WTC11 (cell line): Measurements from ENCODE around the gene RPUSD3. TPM values are rescaled to one million over a fixed set of nuclear protein-coding genes. Genes with fewer than 3 reads are reported as not detected.
"Not testable (repeated sequence)": the region's sequence is repeated elsewhere in the genome, so short reads cannot be mapped to it uniquely, and the experiment has no call there.

Source experiments
- ATAC-seq: fragments of 200-7000 bp; cut with Tn5 transposase; 2 replicates; pipeline ENCODE4 v1.10.0; 2021; ENCODE audit warnings: mild to moderate bottlenecking, moderate library complexity
- CTCF ChIA-PET: fragments of 300-600 bp; sonication (Branson Sonifier 250); formaldehyde crosslinking; loops from one replicate; lab custom pipeline; 2021; ENCODE audit warnings: antibody characterized with exemption; lab: Charles Lee
- POLR2A ChIA-PET: fragments of 350-600 bp; sonication (Branson Sonifier 250); formaldehyde crosslinking; loops from one replicate; lab custom pipeline; 2021; ENCODE audit warnings: antibody characterized with exemption; lab: Charles Lee
- DNase-seq: peaks from one replicate; pipeline ENCODE4 v3.0.0; 2021; ENCODE audit warnings: low spot score
- H3K27ac Mint-ChIP-seq: 2 replicates; pipeline ENCODE4 v1.8.0; 2021; ENCODE audit warnings: mixed read lengths
- H3K27me3 Mint-ChIP-seq: 2 replicates; pipeline ENCODE4 v1.8.0; 2021; ENCODE audit warnings: low read depth, mild to moderate bottlenecking, moderate library complexity, mixed read lengths
- H3K36me3 Mint-ChIP-seq: 2 replicates; pipeline ENCODE4 v1.8.0; 2021; ENCODE audit warnings: mixed read lengths
- H3K4me1 Mint-ChIP-seq: 2 replicates; pipeline ENCODE4 v1.8.0; 2022; ENCODE audit warnings: mixed read lengths
- H3K4me3 Mint-ChIP-seq: 2 replicates; pipeline ENCODE4 v1.8.0; 2021; ENCODE audit warnings: mild to moderate bottlenecking, moderate library complexity, mixed read lengths
- H3K9me3 Mint-ChIP-seq: 2 replicates; pipeline ENCODE4 v1.8.0; 2021; ENCODE audit warnings: mixed read lengths
- CREB1 ChIP-seq: sonication (generic); formaldehyde crosslinking; IDR thresholded peaks from 2 replicates; pipeline ENCODE4 v1.8.0; 2023; ENCODE audit warnings: mild to moderate bottlenecking, missing genetic modification reagents
- FOXP1 ChIP-seq: sonication (generic); formaldehyde crosslinking; IDR thresholded peaks from 2 replicates; pipeline ENCODE4 v1.8.0; 2022; ENCODE audit warnings: missing genetic modification reagents, mild to moderate bottlenecking, moderate library complexity, borderline replicate concordance
- HMGA2 ChIP-seq: fragments of 250-450 bp; sonication (Bioruptor Pico); IDR thresholded peaks from 2 replicates; pipeline ENCODE4 v1.4.0; 2021; ENCODE audit warnings: mild to moderate bottlenecking, moderate library complexity
- JAZF1 ChIP-seq: fragments of 250-450 bp; sonication (Bioruptor Pico); IDR thresholded peaks from 2 replicates; pipeline ENCODE4 v1.9.0; 2021; ENCODE audit warnings: moderate library complexity, mild to moderate bottlenecking, inconsistent platforms
- KAT7 ChIP-seq: sonication (generic); formaldehyde crosslinking; IDR thresholded peaks from 2 replicates; pipeline ENCODE4 v1.8.1; 2023; ENCODE audit warnings: missing genetic modification reagents, mild to moderate bottlenecking, borderline replicate concordance
- MXD4 ChIP-seq: fragments of 250-450 bp; sonication (Bioruptor Pico); IDR thresholded peaks from 2 replicates; pipeline ENCODE4 v1.8.0; 2021; ENCODE audit warnings: mild to moderate bottlenecking, moderate library complexity, borderline replicate concordance
- NFATC4 ChIP-seq: fragments of 250-450 bp; sonication (Bioruptor Pico); IDR thresholded peaks from 2 replicates; pipeline ENCODE4 v1.9.0; 2021; ENCODE audit warnings: mild to moderate bottlenecking
- NR1H2 ChIP-seq: sonication (generic); formaldehyde crosslinking; IDR thresholded peaks from 2 replicates; pipeline ENCODE4 v1.9.0; 2021; ENCODE audit warnings: mild to moderate bottlenecking, moderate library complexity, missing genetic modification reagents
- TP53 ChIP-seq: sonication (generic); formaldehyde crosslinking; IDR thresholded peaks from 2 replicates; pipeline ENCODE4 v1.8.1; 2023; ENCODE audit warnings: mild to moderate bottlenecking, missing genetic modification reagents
- ZBTB21 ChIP-seq: sonication (generic); formaldehyde crosslinking; IDR thresholded peaks from 2 replicates; pipeline ENCODE4 v1.8.1; 2023; ENCODE audit warnings: mild to moderate bottlenecking, missing genetic modification reagents, borderline replicate concordance
- ZNF671 ChIP-seq: fragments of 250-450 bp; sonication (Bioruptor Pico); IDR thresholded peaks from 2 replicates; pipeline ENCODE4 v1.8.0; 2021; ENCODE audit warnings: mild to moderate bottlenecking
- total RNA-seq: library from RNA; stranded (reverse); gene quantifications from 3 replicates; pipeline ENCODE4 v1.2.3, GENCODE V29; 2021
- TF ChIP-seq, protein P1 (sequence below): fragments of 250-450 bp; sonication (Bioruptor Pico); IDR thresholded peaks from 2 replicates; pipeline ENCODE4 v1.9.0; 2021; ENCODE audit warnings: mild to moderate bottlenecking
- TF ChIP-seq, protein P2 (sequence below): sonication (generic); formaldehyde crosslinking; IDR thresholded peaks from 2 replicates; pipeline ENCODE4 v1.8.1; 2023; ENCODE audit warnings: mild to moderate bottlenecking, missing genetic modification reagents
- TF ChIP-seq, protein P3 (sequence below): sonication (generic); formaldehyde crosslinking; IDR thresholded peaks from 2 replicates; pipeline ENCODE4 v1.8.0; 2022; ENCODE audit warnings: mild to moderate bottlenecking, missing genetic modification reagents
- TF ChIP-seq, protein P4 (sequence below): sonication (generic); formaldehyde crosslinking; IDR thresholded peaks from 2 replicates; pipeline ENCODE4 v1.8.1; 2023; ENCODE audit warnings: mild to moderate bottlenecking, missing genetic modification reagents, moderate library complexity
- TF ChIP-seq, protein P5 (sequence below): sonication (generic); formaldehyde crosslinking; IDR thresholded peaks from 2 replicates; pipeline ENCODE4 v1.8.0; 2023; ENCODE audit warnings: missing genetic modification reagents
- TF ChIP-seq, protein P6 (sequence below): sonication (generic); formaldehyde crosslinking; IDR thresholded peaks from 2 replicates; pipeline ENCODE4 v1.8.1; 2022; ENCODE audit warnings: low read depth, mild to moderate bottlenecking, moderate library complexity, missing genetic modification reagents, borderline replicate concordance
- TF ChIP-seq, protein P7 (sequence below): sonication (generic); formaldehyde crosslinking; IDR thresholded peaks from 2 replicates; pipeline ENCODE4 v1.8.1; 2023; ENCODE audit warnings: mild to moderate bottlenecking, moderate library complexity, missing genetic modification reagents
- TF ChIP-seq, protein P8 (sequence below): sonication (generic); formaldehyde crosslinking; IDR thresholded peaks from 2 replicates; pipeline ENCODE4 v1.8.1; 2023; ENCODE audit warnings: mild to moderate bottlenecking, missing genetic modification reagents

Gene RPUSD3
- total RNA-seq, 1 experiment from 2014 or later, result 95.5 TPM

DNA sequence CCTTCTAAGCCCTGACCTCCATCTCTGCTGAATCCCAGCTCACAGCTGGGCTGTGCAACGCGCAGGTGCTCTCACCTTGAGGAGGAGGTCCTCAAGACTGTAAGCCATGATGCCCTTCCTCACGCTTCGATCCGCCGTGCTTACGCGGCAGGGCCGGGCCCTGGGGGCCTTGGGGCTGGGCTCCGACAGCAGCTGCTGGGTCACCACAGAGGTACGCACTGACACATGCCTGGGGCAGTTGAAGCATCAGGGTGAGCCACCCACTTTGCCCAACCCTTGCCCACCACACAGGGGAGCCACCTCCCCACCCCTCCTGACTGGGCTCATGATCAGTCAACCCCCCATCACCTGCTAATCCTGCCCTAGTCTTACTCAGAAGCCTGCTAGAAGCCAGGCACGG lies 33.2 kb upstream of the RPUSD3 start (continued):
- TF ChIP-seq, protein P1, sequence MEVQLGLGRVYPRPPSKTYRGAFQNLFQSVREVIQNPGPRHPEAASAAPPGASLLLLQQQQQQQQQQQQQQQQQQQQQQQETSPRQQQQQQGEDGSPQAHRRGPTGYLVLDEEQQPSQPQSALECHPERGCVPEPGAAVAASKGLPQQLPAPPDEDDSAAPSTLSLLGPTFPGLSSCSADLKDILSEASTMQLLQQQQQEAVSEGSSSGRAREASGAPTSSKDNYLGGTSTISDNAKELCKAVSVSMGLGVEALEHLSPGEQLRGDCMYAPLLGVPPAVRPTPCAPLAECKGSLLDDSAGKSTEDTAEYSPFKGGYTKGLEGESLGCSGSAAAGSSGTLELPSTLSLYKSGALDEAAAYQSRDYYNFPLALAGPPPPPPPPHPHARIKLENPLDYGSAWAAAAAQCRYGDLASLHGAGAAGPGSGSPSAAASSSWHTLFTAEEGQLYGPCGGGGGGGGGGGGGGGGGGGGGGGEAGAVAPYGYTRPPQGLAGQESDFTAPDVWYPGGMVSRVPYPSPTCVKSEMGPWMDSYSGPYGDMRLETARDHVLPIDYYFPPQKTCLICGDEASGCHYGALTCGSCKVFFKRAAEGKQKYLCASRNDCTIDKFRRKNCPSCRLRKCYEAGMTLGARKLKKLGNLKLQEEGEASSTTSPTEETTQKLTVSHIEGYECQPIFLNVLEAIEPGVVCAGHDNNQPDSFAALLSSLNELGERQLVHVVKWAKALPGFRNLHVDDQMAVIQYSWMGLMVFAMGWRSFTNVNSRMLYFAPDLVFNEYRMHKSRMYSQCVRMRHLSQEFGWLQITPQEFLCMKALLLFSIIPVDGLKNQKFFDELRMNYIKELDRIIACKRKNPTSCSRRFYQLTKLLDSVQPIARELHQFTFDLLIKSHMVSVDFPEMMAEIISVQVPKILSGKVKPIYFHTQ (CRISPR knock-in tag), result no peak
- TF ChIP-seq, protein P2, sequence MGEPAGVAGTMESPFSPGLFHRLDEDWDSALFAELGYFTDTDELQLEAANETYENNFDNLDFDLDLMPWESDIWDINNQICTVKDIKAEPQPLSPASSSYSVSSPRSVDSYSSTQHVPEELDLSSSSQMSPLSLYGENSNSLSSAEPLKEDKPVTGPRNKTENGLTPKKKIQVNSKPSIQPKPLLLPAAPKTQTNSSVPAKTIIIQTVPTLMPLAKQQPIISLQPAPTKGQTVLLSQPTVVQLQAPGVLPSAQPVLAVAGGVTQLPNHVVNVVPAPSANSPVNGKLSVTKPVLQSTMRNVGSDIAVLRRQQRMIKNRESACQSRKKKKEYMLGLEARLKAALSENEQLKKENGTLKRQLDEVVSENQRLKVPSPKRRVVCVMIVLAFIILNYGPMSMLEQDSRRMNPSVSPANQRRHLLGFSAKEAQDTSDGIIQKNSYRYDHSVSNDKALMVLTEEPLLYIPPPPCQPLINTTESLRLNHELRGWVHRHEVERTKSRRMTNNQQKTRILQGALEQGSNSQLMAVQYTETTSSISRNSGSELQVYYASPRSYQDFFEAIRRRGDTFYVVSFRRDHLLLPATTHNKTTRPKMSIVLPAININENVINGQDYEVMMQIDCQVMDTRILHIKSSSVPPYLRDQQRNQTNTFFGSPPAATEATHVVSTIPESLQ (CRISPR knock-in tag), result no peak

DNA sequence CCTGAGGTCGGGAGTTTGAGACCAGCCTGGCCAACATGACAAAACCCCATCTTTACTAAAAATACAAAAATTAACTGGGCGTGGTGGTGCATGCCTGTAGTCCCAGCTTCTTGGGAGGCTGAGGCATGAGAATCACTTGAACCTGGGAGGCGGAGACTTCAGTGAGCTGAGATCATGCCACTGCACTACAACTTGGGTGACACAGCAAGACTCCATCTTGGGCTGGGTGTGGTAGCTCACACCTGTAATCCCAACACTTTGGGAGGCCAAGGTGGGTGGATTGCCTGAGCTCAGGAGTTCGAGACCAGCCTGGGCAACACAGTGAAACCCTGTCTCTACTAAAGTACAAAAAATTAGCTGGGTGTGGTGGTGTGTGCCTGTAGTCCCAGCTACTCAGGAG lies 32.4 kb upstream of the RPUSD3 start:
- H3K4me3 Mint-ChIP-seq, ATAC-seq, H3K9me3 Mint-ChIP-seq, H3K27ac Mint-ChIP-seq, H3K4me1 Mint-ChIP-seq, DNase-seq, H3K36me3 Mint-ChIP-seq, H3K27me3 Mint-ChIP-seq: not testable (repeated sequence)
- ChIA-PET POLR2A (interaction anchor here (0.6 kb wide), 1 partner anchor 104 kb away, joined by 6 read pairs; no protein-coding TSS in a partner anchor), CTCF (interaction anchor here (1.6 kb wide), 2 partner anchors 49 to 57 kb away, joined by 3 to 5 read pairs; no protein-coding TSS in a partner anchor)

DNA sequence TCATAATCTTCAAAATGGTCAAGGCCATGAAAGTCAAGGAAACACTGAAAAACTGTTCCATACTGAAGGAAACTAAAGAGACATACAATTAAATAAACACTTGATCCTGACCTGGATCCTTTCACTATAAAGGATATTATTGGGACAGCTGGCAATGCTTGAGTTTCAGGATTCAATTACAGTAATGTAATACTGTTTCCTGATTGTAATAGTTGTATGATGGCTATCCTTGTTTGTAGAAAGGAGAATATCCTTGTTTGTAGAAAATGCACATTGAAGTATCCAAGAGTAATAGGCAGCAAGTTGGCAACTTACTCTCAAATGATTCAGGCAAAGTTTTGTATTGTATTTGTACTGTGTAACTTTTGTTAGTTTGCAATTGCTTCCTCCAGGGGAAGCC lies 31.6 kb upstream of the RPUSD3 start:
- Mint-ChIP-seq H3K27me3 (peaks cover 5% of the 10 kb centered on the region; the same call in 1 of the 2 replicates), H3K27ac (no peak overlapping the region), H3K36me3 (no peaks in the 10 kb centered on the region), H3K4me1 (no peaks in the 10 kb centered on the region), H3K4me3 (no peak overlapping the region), H3K9me3 (no peaks in the 10 kb centered on the region)
- DNase-seq, result no peak
- no peak for ATAC-seq
- TF ChIP-seq ZNF671 (CRISPR knock-in tag) (no peak), HMGA2 (no peak), NR1H2 (no peak), MXD4 (CRISPR knock-in tag) (no peak), FOXP1 (CRISPR knock-in tag) (no peak), ZBTB21 (CRISPR knock-in tag) (no peak), KAT7 (CRISPR knock-in tag) (no peak), TP53 (CRISPR knock-in tag) (no peak), NFATC4 (CRISPR knock-in tag) (no peak), CREB1 (no peak), JAZF1 (CRISPR knock-in tag) (no peak)
- TF ChIP-seq, protein P3, sequence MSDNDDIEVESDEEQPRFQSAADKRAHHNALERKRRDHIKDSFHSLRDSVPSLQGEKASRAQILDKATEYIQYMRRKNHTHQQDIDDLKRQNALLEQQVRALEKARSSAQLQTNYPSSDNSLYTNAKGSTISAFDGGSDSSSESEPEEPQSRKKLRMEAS (CRISPR knock-in tag), result no peak
- TF ChIP-seq, protein P4, sequence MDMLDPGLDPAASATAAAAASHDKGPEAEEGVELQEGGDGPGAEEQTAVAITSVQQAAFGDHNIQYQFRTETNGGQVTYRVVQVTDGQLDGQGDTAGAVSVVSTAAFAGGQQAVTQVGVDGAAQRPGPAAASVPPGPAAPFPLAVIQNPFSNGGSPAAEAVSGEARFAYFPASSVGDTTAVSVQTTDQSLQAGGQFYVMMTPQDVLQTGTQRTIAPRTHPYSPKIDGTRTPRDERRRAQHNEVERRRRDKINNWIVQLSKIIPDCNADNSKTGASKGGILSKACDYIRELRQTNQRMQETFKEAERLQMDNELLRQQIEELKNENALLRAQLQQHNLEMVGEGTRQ (CRISPR knock-in tag), result no peak
- TF ChIP-seq, protein P5, sequence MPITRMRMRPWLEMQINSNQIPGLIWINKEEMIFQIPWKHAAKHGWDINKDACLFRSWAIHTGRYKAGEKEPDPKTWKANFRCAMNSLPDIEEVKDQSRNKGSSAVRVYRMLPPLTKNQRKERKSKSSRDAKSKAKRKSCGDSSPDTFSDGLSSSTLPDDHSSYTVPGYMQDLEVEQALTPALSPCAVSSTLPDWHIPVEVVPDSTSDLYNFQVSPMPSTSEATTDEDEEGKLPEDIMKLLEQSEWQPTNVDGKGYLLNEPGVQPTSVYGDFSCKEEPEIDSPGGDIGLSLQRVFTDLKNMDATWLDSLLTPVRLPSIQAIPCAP (CRISPR knock-in tag), result no peak
- TF ChIP-seq, protein P6, sequence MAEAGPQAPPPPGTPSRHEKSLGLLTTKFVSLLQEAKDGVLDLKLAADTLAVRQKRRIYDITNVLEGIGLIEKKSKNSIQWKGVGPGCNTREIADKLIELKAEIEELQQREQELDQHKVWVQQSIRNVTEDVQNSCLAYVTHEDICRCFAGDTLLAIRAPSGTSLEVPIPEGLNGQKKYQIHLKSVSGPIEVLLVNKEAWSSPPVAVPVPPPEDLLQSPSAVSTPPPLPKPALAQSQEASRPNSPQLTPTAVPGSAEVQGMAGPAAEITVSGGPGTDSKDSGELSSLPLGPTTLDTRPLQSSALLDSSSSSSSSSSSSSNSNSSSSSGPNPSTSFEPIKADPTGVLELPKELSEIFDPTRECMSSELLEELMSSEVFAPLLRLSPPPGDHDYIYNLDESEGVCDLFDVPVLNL (CRISPR knock-in tag), result no peak
- TF ChIP-seq, protein P7, sequence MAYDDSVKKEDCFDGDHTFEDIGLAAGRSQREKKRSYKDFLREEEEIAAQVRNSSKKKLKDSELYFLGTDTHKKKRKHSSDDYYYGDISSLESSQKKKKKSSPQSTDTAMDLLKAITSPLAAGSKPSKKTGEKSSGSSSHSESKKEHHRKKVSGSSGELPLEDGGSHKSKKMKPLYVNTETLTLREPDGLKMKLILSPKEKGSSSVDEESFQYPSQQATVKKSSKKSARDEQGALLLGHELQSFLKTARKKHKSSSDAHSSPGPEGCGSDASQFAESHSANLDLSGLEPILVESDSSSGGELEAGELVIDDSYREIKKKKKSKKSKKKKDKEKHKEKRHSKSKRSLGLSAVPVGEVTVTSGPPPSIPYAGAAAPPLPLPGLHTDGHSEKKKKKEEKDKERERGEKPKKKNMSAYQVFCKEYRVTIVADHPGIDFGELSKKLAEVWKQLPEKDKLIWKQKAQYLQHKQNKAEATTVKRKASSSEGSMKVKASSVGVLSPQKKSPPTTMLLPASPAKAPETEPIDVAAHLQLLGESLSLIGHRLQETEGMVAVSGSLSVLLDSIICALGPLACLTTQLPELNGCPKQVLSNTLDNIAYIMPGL, result no peak
- TF ChIP-seq, protein P8, sequence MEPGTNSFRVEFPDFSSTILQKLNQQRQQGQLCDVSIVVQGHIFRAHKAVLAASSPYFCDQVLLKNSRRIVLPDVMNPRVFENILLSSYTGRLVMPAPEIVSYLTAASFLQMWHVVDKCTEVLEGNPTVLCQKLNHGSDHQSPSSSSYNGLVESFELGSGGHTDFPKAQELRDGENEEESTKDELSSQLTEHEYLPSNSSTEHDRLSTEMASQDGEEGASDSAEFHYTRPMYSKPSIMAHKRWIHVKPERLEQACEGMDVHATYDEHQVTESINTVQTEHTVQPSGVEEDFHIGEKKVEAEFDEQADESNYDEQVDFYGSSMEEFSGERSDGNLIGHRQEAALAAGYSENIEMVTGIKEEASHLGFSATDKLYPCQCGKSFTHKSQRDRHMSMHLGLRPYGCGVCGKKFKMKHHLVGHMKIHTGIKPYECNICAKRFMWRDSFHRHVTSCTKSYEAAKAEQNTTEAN (CRISPR knock-in tag), result no peak
- POLR2A ChIA-PET, result no interaction called here
- CTCF ChIA-PET, result interaction anchor here (1.6 kb wide), 1 partner anchor 49 kb away, joined by 5 read pairs; no protein-coding TSS in a partner anchor

DNA sequence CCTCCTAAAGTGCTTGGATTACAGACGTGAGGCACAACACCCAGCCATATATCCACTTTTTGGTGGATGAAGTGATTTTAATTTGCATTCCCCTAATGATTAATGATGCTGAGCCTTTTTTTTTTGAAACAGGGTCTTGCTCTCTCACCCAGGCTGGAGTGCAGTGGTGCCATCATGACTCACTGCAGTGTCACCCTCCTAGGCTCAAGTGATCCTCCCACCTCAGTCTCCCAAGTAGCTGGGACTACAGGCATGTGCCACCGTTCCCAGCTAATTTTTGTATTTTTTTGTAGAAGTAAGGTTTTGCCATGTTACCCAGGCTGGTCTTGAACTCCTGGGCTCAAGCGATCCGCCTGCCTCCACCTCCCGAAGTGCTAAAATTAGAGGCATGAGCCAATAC lies 28.3 kb upstream of the RPUSD3 start:
- H3K27ac Mint-ChIP-seq, DNase-seq, POLR2A ChIA-PET, H3K9me3 Mint-ChIP-seq, H3K4me1 Mint-ChIP-seq, ATAC-seq, H3K36me3 Mint-ChIP-seq, H3K4me3 Mint-ChIP-seq, H3K27me3 Mint-ChIP-seq, CTCF ChIA-PET: not testable (repeated sequence)
